Fibroblast of lung (primary cell): ENCODE results near the gene SPATA21. TPM values are rescaled to one million over a fixed set of nuclear protein-coding genes. Genes with fewer than 3 reads are reported as not detected.

Source experiments
- DNase-seq, 2 donors: peaks; one replicate each; pipeline versions ENCODE4 v3.0.0 to v3.0.0-alpha.2; 2010; ENCODE audit warnings: low read depth in 2 of 2
- H2AFZ ChIP-seq: 2 replicates; pipeline ENCODE4 v1.5.1; 2012; ENCODE audit warnings: low read length, control low read depth, inconsistent platforms
- H3K27ac ChIP-seq: 2 replicates; pipeline ENCODE4 v1.5.1; 2011; ENCODE audit warnings: low read length, control low read depth; ENCODE audit not compliant: insufficient read depth
- H3K27me3 ChIP-seq: 2 replicates; pipeline ENCODE4 v1.5.1; 2011; ENCODE audit warnings: mild to moderate bottlenecking, low read length; ENCODE audit not compliant: control insufficient read depth, insufficient read depth
- H3K36me3 ChIP-seq: 2 replicates; pipeline ENCODE4 v1.5.1; 2011; ENCODE audit warnings: low read length; ENCODE audit not compliant: control insufficient read depth, insufficient read depth
- H3K4me1 ChIP-seq: 2 replicates; pipeline ENCODE4 v1.5.1; 2011; ENCODE audit warnings: low read length; ENCODE audit not compliant: control insufficient read depth, insufficient read depth; ENCODE audit errors: extremely low read depth
- H3K4me2 ChIP-seq: 2 replicates; pipeline ENCODE4 v1.5.1; 2011; ENCODE audit warnings: low read length, control low read depth; ENCODE audit not compliant: insufficient read depth; ENCODE audit errors: extremely low read depth
- H3K4me3 ChIP-seq, 4 experiments: fragments of 200-600 bp in 1 of 4; sonication (generic) in 1 of 4; replicated peaks in 1 of 4; 2 replicates each; pipeline ENCODE4 v1.5.1; 2011 to 2016; ENCODE audit warnings: low read length in 4 of 4, low read depth in 3 of 4, mild to moderate bottlenecking in 3 of 4, control low read depth in 2 of 4, inconsistent platforms in 1 of 4, mixed read lengths in 1 of 4; ENCODE audit not compliant: insufficient read depth in 1 of 4; ENCODE audit errors: control extremely low read depth in 1 of 4
- H3K79me2 ChIP-seq: 2 replicates; pipeline ENCODE4 v1.5.1; 2012; ENCODE audit warnings: mild to moderate bottlenecking, low read length, inconsistent platforms; ENCODE audit not compliant: control insufficient read depth, insufficient read depth
- H3K9ac ChIP-seq: 2 replicates; pipeline ENCODE4 v1.5.1; 2011; ENCODE audit warnings: mild to moderate bottlenecking, low read length, control low read depth; ENCODE audit not compliant: insufficient read depth
- H3K9me3 ChIP-seq: 2 replicates; pipeline ENCODE4 v1.5.1; 2012; ENCODE audit warnings: low read depth, low read length; ENCODE audit not compliant: control insufficient read depth, insufficient read depth
- H4K20me1 ChIP-seq: 2 replicates; pipeline ENCODE4 v1.5.1; 2011; ENCODE audit warnings: low read length; ENCODE audit not compliant: control insufficient read depth, insufficient read depth; ENCODE audit errors: extremely low read depth
- EZH2 ChIP-seq: IDR thresholded peaks from 2 replicates; pipeline ENCODE4 v1.5.1; 2012; ENCODE audit warnings: low read length, control low read depth, mild to moderate bottlenecking; ENCODE audit errors: missing control alignments
- polyA plus RNA-seq, 2 donors: library from polyadenylated mRNA; depleted of rRNA in 1 of 2; stranded (reverse) in 1 of 2; unstranded in 1 of 2; fragments of >200 nt; gene quantifications; 2 replicates each; pipeline ENCODE4 v1.2.1, GENCODE V29; 2011 to 2012; ENCODE audit warnings: missing spikeins in 1 of 2
- total RNA-seq: library from RNA; depleted of rRNA; stranded (reverse); fragments of >200 nt; gene quantifications from 2 replicates; pipeline ENCODE4 v1.2.1, GENCODE V29; 2014
- TF ChIP-seq, protein P1 (sequence below), 2 donors: IDR thresholded peaks in 1 of 2; conservative IDR thresholded peaks in 1 of 2; 1 replicate in 1 of 2; 2 replicates in 1 of 2; pipeline ENCODE4 v1.5.1; 2011 to 2012; ENCODE audit warnings: low read length in 2 of 2, control low read depth in 1 of 2, inconsistent platforms in 1 of 2, low read depth in 1 of 2, mild to moderate bottlenecking in 1 of 2

Gene SPATA21
- total and polyA plus RNA-seq, 2 donors (not counting 1 experiment from before 2014, with no cell fraction given): not detected

DNA sequence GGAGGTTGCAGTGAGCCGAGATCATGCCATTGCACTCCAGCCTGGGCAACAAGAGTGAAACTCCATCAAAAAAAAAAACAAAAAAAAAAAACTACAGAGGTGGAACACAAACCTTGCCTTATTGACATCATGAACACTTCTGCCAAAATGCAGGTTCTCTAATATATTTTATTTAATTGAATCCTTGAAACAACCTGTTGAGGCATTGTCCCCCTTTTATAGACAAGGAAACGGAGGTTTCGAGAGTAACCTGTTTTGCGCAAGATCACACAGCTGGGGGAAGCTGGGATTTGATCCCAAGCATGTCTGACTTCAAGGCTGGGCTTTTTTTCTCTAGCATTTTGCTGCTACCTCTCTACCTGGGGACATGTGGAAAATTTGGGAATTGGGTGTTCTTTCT, 67.4 kb downstream of the SPATA21 start:
- Histone ChIP-seq H3K27me3 (no peaks in the 10 kb centered on the region), H3K4me3 (no peak overlapping the region), H2AFZ (no peak overlapping the region), H4K20me1 (no peaks in the 10 kb centered on the region), H3K4me1 (peaks cover 22% of the 10 kb centered on the region), H3K9me3 (no peaks in the 10 kb centered on the region), H3K27ac (no peak overlapping the region), H3K9ac (no peak overlapping the region), H3K36me3 (peaks cover 1% of the 10 kb centered on the region), H3K4me2 (no peak overlapping the region), H3K79me2 (peaks cover 68% of the 10 kb centered on the region)
- DNase-seq: no peak
- TF ChIP-seq EZH2: no peak
- TF ChIP-seq, protein P1, sequence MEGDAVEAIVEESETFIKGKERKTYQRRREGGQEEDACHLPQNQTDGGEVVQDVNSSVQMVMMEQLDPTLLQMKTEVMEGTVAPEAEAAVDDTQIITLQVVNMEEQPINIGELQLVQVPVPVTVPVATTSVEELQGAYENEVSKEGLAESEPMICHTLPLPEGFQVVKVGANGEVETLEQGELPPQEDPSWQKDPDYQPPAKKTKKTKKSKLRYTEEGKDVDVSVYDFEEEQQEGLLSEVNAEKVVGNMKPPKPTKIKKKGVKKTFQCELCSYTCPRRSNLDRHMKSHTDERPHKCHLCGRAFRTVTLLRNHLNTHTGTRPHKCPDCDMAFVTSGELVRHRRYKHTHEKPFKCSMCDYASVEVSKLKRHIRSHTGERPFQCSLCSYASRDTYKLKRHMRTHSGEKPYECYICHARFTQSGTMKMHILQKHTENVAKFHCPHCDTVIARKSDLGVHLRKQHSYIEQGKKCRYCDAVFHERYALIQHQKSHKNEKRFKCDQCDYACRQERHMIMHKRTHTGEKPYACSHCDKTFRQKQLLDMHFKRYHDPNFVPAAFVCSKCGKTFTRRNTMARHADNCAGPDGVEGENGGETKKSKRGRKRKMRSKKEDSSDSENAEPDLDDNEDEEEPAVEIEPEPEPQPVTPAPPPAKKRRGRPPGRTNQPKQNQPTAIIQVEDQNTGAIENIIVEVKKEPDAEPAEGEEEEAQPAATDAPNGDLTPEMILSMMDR (conservative IDR thresholded peaks at IDR 0.05 in 1 of 2, IDR thresholded peaks at IDR 0.05 in 1 of 2; ENCODE audit: low read depth in 1 of 2, low read length in 2 of 2): no peak

DNA sequence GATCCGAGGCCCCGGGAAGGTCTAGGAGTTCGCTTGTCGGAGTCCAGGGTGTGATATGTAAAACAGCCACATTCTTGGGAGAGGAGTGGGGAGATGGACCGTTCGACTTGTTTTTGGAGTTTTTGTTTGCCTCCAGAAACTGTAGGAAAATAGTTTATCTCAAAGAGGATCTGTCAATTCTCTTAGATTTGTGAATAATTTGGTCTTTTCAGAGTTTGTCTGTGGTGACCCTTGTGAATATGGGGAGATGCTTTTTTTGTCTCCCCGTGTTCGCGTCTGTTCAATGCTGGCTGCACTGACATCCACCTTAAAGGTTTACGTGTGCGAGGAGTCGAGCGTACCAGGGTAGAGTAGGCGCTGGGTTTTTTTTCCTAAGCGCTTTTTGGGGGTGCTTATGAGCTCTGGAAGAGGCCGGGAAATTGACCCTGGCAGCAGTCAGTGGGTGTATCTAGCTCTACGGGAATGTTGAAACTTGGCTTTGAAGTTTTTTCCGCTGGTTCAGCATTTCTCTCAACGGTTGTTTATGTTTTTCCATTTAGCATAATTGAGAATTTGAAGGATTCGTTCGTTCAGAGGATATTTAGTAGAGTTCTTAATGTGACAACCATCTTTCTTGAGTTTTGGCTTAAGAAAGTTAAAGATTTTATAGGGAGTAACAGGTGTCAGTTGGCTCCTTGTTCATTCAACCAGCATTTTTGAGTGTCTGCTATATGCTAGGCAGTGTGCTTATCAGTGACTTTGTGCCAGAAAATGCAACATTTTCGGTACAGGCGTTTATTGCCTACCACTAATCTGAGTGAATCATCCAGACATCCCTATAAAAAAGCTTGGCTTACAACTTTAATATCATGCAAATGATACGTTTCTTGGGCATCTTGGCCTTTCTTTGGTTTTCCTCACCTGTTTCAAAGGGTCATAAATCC, 69.0 kb downstream of the SPATA21 start:
- peak; percentile 33 to 70 for DNase-seq
- Histone ChIP-seq H3K4me1 (peaks cover 17% of the 10 kb centered on the region), H3K27me3 (no peaks in the 10 kb centered on the region), H2AFZ (no peak overlapping the region), H3K79me2 (peaks cover 55% of the 10 kb centered on the region), H3K9me3 (no peaks in the 10 kb centered on the region), H4K20me1 (no peaks in the 10 kb centered on the region), H3K27ac (peak overlapping the region; percentile 99), H3K4me2 (peak overlapping the region; percentile 97), H3K9ac (peak overlapping the region; percentile 98), H3K36me3 (peaks cover 1% of the 10 kb centered on the region), H3K4me3 (peak overlapping the region; percentile 86 to 98 (median 92))
- TF ChIP-seq EZH2: no peak
- TF ChIP-seq, protein P1 (conservative IDR thresholded peaks at IDR 0.05 in 1 of 2, IDR thresholded peaks at IDR 0.05 in 1 of 2; ENCODE audit: low read depth in 1 of 2, low read length in 2 of 2): no peak

DNA sequence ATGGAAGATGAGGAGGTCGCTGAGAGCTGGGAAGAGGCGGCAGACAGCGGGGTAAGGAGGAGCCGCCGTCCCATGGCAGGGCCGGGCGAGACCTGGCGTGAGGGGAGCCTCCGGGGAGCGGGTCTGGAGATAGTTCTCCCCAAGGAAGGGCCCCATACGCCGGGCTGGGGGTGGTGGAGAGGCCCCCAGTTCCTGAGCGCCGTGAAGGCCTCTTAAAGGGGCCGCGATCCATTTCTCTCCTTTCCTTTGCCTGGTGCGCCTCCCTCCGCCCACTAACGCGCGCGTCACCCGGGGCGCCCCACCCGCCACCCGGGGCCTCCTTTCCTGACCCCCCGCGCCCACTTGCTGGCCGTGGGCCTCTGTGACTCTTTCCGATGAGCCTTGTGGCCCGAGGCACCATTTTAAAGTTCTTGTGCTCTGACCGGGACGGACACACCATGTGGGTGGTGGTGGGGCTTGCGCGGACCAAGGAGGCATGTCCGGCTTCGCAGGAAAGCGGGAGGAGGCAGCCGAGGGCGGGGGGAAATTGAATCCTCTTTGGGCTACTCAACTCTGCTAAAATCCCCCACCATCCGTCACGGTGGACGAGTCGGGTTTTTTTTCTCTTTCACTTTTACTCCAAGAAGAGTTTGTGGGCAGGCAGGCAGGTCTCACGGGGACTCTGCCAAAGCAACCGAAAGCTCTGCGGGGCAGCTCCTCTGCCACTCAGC, 69.8 kb downstream of the SPATA21 start:
- Histone ChIP-seq H2AFZ (no peak overlapping the region), H3K4me3 (peak overlapping the region; percentile 86 to 98 (median 92)), H3K79me2 (peaks cover 47% of the 10 kb centered on the region), H3K27ac (peak overlapping the region; percentile 99), H3K4me2 (peak overlapping the region; percentile 97), H3K9ac (peak overlapping the region; percentile 98), H3K36me3 (peaks cover 1% of the 10 kb centered on the region), H4K20me1 (no peaks in the 10 kb centered on the region), H3K4me1 (peaks cover 11% of the 10 kb centered on the region), H3K9me3 (no peaks in the 10 kb centered on the region), H3K27me3 (no peaks in the 10 kb centered on the region)
- DNase-seq: peak; percentile 84 to 90
- TF ChIP-seq, protein P1 (conservative IDR thresholded peaks at IDR 0.05 in 1 of 2, IDR thresholded peaks at IDR 0.05 in 1 of 2; ENCODE audit: low read depth in 1 of 2, low read length in 2 of 2): no peak
- TF ChIP-seq EZH2: no peak
